ENCODE measurements around the gene GUCY1B1. TPM values are rescaled to one million over a fixed set of nuclear protein-coding genes. Genes with fewer than 3 reads are reported as not detected.

The GUCY1B1 gene
- total and polyA plus RNA-seq, 2 donors = 8.0 to 34.5 TPM

GRCh38 chr4:155832664-155833063 is 73.8 kb downstream of the GUCY1B1 start:
- H3K36me3 ChIP-seq (ENCODE audit: insufficient read depth) = no peaks in the 10 kb centered on the region
- no peaks in the 10 kb centered on the region for H3K4me1 ChIP-seq (ENCODE audit: insufficient read depth)
- no peak overlapping the region for H3K27ac ChIP-seq (ENCODE audit: low read depth)
- H3K4me3 ChIP-seq (ENCODE audit: low read depth, low read length) = no peak overlapping the region
- no peak for DNase-seq (ENCODE audit: extremely low spot score)

GRCh38 chr4:155837203-155837796 is 78.5 kb downstream of the GUCY1B1 start:
- DNase-seq (ENCODE audit: extremely low spot score) = no peak
- H3K4me3 ChIP-seq (ENCODE audit: low read depth, low read length) = no peak overlapping the region
- 78% methylated on average over 1 of the region's 1 CpG for WGBS

GRCh38 chr4:155842080-155842479 is 83.3 kb downstream of the GUCY1B1 start:
- Histone ChIP-seq H3K4me1 (ENCODE audit: insufficient read depth) (no peaks in the 10 kb centered on the region), H3K36me3 (ENCODE audit: insufficient read depth) (no peaks in the 10 kb centered on the region), H3K27ac (ENCODE audit: low read depth) (no peak overlapping the region), H3K4me3 (ENCODE audit: low read depth, low read length) (no peak overlapping the region)
- no peak for DNase-seq (ENCODE audit: extremely low spot score)

More at GRCh38 chr4:155837203-155837796, 78.5 kb downstream of the GUCY1B1 start:
- H3K27ac ChIP-seq (ENCODE audit: low read depth) = no peak overlapping the region
- no peaks in the 10 kb centered on the region for H3K4me1 ChIP-seq (ENCODE audit: insufficient read depth)
- no peaks in the 10 kb centered on the region for H3K36me3 ChIP-seq (ENCODE audit: insufficient read depth)

GRCh38 chr4:155846929-155847328 is 88.1 kb downstream of the GUCY1B1 start:
- Histone ChIP-seq H3K4me3 (ENCODE audit: low read depth, low read length) (no peak overlapping the region), H3K36me3 (ENCODE audit: insufficient read depth) (no peaks in the 10 kb centered on the region), H3K27ac (ENCODE audit: low read depth) (no peak overlapping the region), H3K4me1 (ENCODE audit: insufficient read depth) (no peaks in the 10 kb centered on the region)
- DNase-seq (ENCODE audit: extremely low spot score) = no peak

GRCh38 chr4:155849042-155849441 is 90.2 kb downstream of the GUCY1B1 start:
- no peaks in the 10 kb centered on the region for H3K4me1 ChIP-seq (ENCODE audit: insufficient read depth)
- DNase-seq (ENCODE audit: extremely low spot score) = no peak
- no peak overlapping the region for H3K4me3 ChIP-seq (ENCODE audit: low read depth, low read length)
- no peak overlapping the region for H3K27ac ChIP-seq (ENCODE audit: low read depth)
- 76% methylated on average over 4 of the region's 4 CpGs for WGBS
- H3K36me3 ChIP-seq (ENCODE audit: insufficient read depth) = no peaks in the 10 kb centered on the region

- 99% methylated on average over 3 of the region's 3 CpGs for WGBS
- Histone ChIP-seq H3K4me3 (ENCODE audit: low read depth, low read length) (no peak overlapping the region), H3K36me3 (ENCODE audit: insufficient read depth) (no peaks in the 10 kb centered on the region), H3K27ac (ENCODE audit: low read depth) (no peak overlapping the region), H3K4me1 (ENCODE audit: insufficient read depth) (no peaks in the 10 kb centered on the region)
- no peak for DNase-seq (ENCODE audit: extremely low spot score)
Observed at GRCh38 chr4:155853189-155853588, 94.4 kb downstream of the GUCY1B1 start.

GRCh38 chr4:155854582-155855226 is 95.9 kb downstream of the GUCY1B1 start:
- WGBS = 64% methylated on average over 6 of the region's 6 CpGs

GRCh38 chr4:155855897-155856296 is 97.1 kb downstream of the GUCY1B1 start:
- H3K4me1 ChIP-seq (ENCODE audit: insufficient read depth) = no peaks in the 10 kb centered on the region
- no peak for DNase-seq (ENCODE audit: extremely low spot score)
- WGBS = 53% methylated on average over 2 of the region's 2 CpGs

More at GRCh38 chr4:155854582-155855226, 95.9 kb downstream of the GUCY1B1 start:
- no peaks in the 10 kb centered on the region for H3K36me3 ChIP-seq (ENCODE audit: insufficient read depth)
- no peak overlapping the region for H3K4me3 ChIP-seq (ENCODE audit: low read depth, low read length)
- H3K27ac ChIP-seq (ENCODE audit: low read depth) = no peak overlapping the region
- DNase-seq (ENCODE audit: extremely low spot score) = no peak
- H3K4me1 ChIP-seq (ENCODE audit: insufficient read depth) = no peaks in the 10 kb centered on the region

More at GRCh38 chr4:155855897-155856296, 97.1 kb downstream of the GUCY1B1 start:
- no peak overlapping the region for H3K27ac ChIP-seq (ENCODE audit: low read depth)
- H3K4me3 ChIP-seq (ENCODE audit: low read depth, low read length) = no peak overlapping the region
- H3K36me3 ChIP-seq (ENCODE audit: insufficient read depth) = no peaks in the 10 kb centered on the region

Other genes starting within 250 kb of the GUCY1B1 start
- 104 TPM for gene GUCY1A1, start 92.2 kb upstream of the GUCY1B1 start, total RNA-seq
- gene GUCY1A1, start 92.2 kb upstream of the GUCY1B1 start, polyA plus RNA-seq = 4.8 TPM
- gene ASIC5, start 107.3 kb downstream of the GUCY1B1 start, total RNA-seq = not detected
- not detected for gene ASIC5, start 107.3 kb downstream of the GUCY1B1 start, polyA plus RNA-seq
- 3.9 TPM for gene TDO2, start 144.7 kb downstream of the GUCY1B1 start, total RNA-seq
- gene TDO2, start 144.7 kb downstream of the GUCY1B1 start, polyA plus RNA-seq = 0.28 TPM
- gene CTSO, start 194.8 kb downstream of the GUCY1B1 start, total RNA-seq = 51.2 TPM
- 23.8 TPM for gene CTSO, start 194.8 kb downstream of the GUCY1B1 start, polyA plus RNA-seq